Ovary (tissue), 3 donors: ENCODE measurements around the gene CFAP100.

Experiments
- EP300 ChIP-seq: sonication (generic); formaldehyde crosslinking; IDR thresholded peaks from one replicate; pipeline ENCODE4 v1.6.1; 2017; ENCODE audit warnings: antibody characterized with exemption
- POLR2A ChIP-seq: fragments of 450-650 bp; IDR thresholded peaks from one replicate; pipeline ENCODE4 v1.6.1; 2017; ENCODE audit warnings: antibody characterized with exemption, mild to moderate bottlenecking, moderate library complexity
- TF ChIP-seq, protein P1 (sequence below), 3 donors: fragments of 450-650 bp in 2 of 3; fragments of 200-600 bp in 1 of 3; IDR thresholded peaks; one replicate each; pipeline versions ENCODE4 v1.5.1 to v1.8.0; 2016 to 2022; ENCODE audit warnings: antibody characterized with exemption in 3 of 3, mild to moderate bottlenecking in 1 of 3
- donor health status: DM: no; HTN: no; CAD: no.

DNA sequence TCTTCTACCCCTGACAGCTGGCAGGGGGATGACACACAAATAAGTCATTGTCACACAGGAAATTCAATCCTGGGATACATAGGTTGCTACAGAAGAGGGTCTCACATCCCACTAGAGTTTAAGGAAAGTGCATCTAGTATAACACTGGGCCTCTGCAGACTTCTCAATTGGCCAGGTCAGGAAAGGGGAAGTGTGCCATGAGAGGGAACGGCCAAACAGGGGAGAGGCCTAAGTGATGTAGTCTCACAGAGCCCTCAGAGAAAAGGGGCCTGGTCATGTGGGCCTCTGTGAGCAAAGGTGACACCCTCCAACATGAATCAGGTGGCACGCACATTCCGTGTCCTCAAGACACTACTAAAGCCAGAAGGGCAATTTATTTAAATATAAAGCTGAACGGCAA is 69.8 kb downstream of the CFAP100 start:
- TF ChIP-seq, protein P1, sequence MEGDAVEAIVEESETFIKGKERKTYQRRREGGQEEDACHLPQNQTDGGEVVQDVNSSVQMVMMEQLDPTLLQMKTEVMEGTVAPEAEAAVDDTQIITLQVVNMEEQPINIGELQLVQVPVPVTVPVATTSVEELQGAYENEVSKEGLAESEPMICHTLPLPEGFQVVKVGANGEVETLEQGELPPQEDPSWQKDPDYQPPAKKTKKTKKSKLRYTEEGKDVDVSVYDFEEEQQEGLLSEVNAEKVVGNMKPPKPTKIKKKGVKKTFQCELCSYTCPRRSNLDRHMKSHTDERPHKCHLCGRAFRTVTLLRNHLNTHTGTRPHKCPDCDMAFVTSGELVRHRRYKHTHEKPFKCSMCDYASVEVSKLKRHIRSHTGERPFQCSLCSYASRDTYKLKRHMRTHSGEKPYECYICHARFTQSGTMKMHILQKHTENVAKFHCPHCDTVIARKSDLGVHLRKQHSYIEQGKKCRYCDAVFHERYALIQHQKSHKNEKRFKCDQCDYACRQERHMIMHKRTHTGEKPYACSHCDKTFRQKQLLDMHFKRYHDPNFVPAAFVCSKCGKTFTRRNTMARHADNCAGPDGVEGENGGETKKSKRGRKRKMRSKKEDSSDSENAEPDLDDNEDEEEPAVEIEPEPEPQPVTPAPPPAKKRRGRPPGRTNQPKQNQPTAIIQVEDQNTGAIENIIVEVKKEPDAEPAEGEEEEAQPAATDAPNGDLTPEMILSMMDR (IDR thresholded peaks at IDR 0.05) = no peak
- TF ChIP-seq EP300 (no peak), POLR2A (no peak)
